ENCODE measurements around the gene NACA. TPM values are rescaled to one million over a fixed set of nuclear protein-coding genes. Genes with fewer than 3 reads are reported as not detected.

The NACA gene
- total RNA-seq, 2 experiments from 2014 or later, result 1,098 to 1,103 TPM

DNA sequence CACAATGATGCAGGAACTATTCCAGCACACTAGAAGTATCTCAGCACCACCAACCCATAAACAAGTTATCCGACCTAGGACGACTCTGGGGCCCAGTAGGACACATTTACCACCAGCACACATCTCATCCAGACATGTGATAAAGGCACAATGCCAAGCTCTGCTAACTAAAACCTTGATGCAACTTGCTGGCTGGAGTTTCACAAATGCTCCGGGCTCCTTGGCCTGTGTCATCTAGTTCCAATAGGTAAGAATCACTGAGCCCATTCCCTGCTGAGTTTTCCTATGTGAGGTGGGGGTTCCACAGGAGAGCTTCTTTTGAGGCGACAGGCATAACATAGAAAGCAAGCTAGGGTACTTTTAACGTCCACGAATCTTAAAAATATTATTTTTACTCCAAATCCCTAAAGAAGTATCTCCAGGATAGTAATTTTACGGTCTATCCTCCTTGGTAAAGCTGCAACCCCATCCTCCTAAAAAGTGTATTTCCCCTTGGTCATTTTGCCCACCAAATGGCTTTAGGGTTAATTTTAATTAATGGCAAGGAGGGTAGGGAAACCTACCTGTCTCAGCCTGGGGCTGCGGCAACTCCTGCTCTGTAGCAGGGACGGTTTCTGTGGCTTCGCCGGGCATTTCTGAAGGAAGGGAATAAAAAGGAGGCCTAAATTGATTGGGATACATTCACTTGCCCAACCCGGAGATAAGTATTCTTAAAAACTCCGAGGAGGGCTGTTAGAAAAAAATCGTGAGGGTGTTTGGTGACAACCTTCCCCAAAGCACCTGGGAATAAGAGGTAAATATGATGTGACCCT lies 1.0 kb downstream of the NACA start:
- CTCF ChIA-PET, result no interaction called here
- H3K9me3 Mint-ChIP-seq, result no peaks in the 10 kb centered on the region

DNA sequence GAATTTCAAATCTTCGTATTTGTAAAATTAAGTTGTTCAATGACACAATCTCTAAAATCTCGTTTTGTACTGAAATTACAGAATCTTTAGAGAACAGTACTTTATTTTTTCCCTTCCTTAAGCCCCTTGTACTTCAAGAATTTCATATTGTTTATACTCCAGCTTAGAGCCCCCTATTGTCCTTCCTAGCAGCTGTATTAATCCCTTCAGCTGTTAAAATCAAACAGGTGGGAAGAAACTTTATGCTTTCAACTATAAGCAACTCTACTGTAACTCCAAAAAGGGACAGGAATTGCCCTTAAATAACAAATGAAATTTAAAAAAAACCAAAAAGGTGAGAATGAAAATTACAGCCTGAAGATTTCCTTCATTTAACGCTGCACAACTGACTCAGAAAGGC lies 1.7 kb downstream of the NACA start:
- ChIA-PET POLR2A (interaction anchor here (1.0 to 4.7 kb wide), 3 partner anchors 35 to 39 kb away, joined by 6 to 29 read pairs (median 7); partner anchors contain the start of gene PTGES3), CTCF (interaction anchor here (0.8 to 1.2 kb wide), 2 partner anchors 38 to 88 kb away, joined by 3 to 5 read pairs; no protein-coding TSS in a partner anchor)
- peak overlapping the region; percentile 96 for H3K4me3 Mint-ChIP-seq
- H3K27me3 Mint-ChIP-seq, result no peaks in the 10 kb centered on the region
- H3K4me1 Mint-ChIP-seq (ENCODE audit: low read depth), result peaks cover 60% of the 10 kb centered on the region
- H3K36me3 Mint-ChIP-seq, result peaks cover 71% of the 10 kb centered on the region
- DNase-seq, result no peak
- H3K9me3 Mint-ChIP-seq, result no peaks in the 10 kb centered on the region
- intact Hi-C loops (cut with micrococcal nuclease), result no loop called here
- H3K27ac Mint-ChIP-seq, result peak overlapping the region; percentile 94

More for the DNA sequence above, 1.0 kb downstream of the NACA start:
- peak; percentile 28 for DNase-seq
- Mint-ChIP-seq H3K27ac (peak overlapping the region; percentile 94), H3K4me1 (ENCODE audit: low read depth) (peaks cover 54% of the 10 kb centered on the region), H3K4me3 (peak overlapping the region; percentile 96), H3K36me3 (peaks cover 66% of the 10 kb centered on the region), H3K27me3 (no peaks in the 10 kb centered on the region)
- POLR2A ChIA-PET, result interaction anchor here (0.7 to 4.7 kb wide), 4 partner anchors 36 to 67 kb away, joined by 3 to 29 read pairs (median 6); partner anchors contain the start of gene PTGES3
- intact Hi-C loops (cut with micrococcal nuclease), result loop anchor here (2.0 kb wide), 1 partner anchor 87 kb away; no protein-coding TSS in a partner anchor

DNA sequence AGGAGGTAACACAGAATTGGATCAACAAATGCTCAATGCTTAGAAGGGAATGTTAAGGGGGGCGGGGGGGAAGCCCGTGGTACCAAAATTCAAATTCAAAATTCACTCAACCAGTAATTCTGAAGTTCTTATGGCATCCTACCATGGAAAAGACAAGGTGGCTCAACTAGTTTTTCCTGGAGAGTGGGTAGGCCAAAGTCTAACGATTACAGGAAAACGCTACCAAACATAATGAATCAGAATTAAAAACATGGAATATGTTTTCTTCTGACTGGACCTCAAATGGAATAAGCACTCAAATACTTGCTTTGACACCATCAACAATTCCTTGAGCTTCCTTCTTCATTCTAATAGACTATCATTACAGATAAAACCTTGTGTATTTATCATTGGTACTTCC lies 2.3 kb downstream of the NACA start:
- Mint-ChIP-seq H3K36me3 (peaks cover 69% of the 10 kb centered on the region), H3K9me3 (no peaks in the 10 kb centered on the region), H3K4me1 (ENCODE audit: low read depth) (peaks cover 60% of the 10 kb centered on the region), H3K27ac (peak overlapping the region; percentile 66), H3K4me3 (peak overlapping the region; percentile 96), H3K27me3 (no peaks in the 10 kb centered on the region)
- no peak for DNase-seq
- ChIA-PET POLR2A (interaction anchor here (1.5 to 4.7 kb wide), 3 partner anchors 34 to 94 kb away, joined by 3 to 29 read pairs (median 5); partner anchors contain the start of gene PTGES3), CTCF (interaction anchor here (0.8 to 1.2 kb wide), 2 partner anchors 38 to 87 kb away, joined by 3 to 5 read pairs; no protein-coding TSS in a partner anchor)
- intact Hi-C loops (cut with micrococcal nuclease), result no loop called here

DNA sequence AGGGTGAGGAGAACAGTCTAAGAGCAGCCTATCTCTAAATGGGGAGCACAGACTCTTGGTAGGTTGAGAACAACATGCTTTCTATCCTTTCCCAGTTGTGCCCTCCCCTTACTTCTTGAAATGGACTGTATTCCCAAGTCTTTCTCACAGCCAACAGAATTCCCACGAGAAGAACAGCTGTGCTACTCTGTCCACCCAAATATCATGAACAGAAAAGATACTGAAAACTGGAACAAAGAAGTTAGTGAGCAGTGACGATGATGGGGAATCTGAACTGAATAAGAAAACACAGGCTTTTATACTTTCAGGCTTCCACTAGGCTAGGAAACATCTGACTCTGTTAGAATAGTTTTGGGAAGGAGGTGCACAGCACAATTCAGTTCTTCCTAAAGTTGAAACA lies 3.4 kb downstream of the NACA start:
- Mint-ChIP-seq H3K27ac (peak overlapping the region; percentile 66), H3K9me3 (no peaks in the 10 kb centered on the region), H3K4me1 (ENCODE audit: low read depth) (peaks cover 66% of the 10 kb centered on the region), H3K27me3 (no peaks in the 10 kb centered on the region), H3K36me3 (peaks cover 68% of the 10 kb centered on the region), H3K4me3 (peak overlapping the region; percentile 96)
- no peak for DNase-seq
- CTCF ChIA-PET, result interaction anchor here (1.1 kb wide), 1 partner anchor 266 kb away, joined by 3 read pairs; no protein-coding TSS in a partner anchor
- POLR2A ChIA-PET, result interaction anchor here (0.7 to 4.7 kb wide), 6 partner anchors 33 to 93 kb away, joined by 3 to 29 read pairs (median 4); partner anchors contain the start of gene PTGES3
- intact Hi-C loops (cut with micrococcal nuclease), result no loop called here

DNA sequence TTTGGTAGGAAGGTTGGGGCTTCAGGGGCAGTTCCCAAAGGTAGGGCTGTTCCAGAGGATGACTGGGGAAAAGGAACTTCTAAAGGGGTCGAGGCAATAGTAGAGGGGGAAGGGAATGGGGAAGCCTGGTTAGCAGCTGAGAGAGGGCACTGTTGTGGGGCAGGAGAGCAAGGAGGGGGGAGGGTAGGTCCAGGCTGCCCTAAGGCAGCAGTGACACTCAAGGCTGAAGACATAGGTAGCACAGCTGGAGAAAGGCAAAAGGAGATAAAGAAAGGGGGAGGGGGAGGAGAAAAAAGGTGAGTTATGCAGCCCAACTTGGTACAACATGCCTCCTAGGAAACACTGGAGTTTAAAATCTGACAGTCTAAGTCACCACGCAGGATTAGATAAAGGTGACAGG lies 3.9 kb downstream of the NACA start:
- Mint-ChIP-seq H3K27ac (peak overlapping the region; percentile 66), H3K9me3 (no peaks in the 10 kb centered on the region), H3K4me1 (ENCODE audit: low read depth) (peaks cover 71% of the 10 kb centered on the region), H3K36me3 (peaks cover 72% of the 10 kb centered on the region), H3K4me3 (peak overlapping the region; percentile 96), H3K27me3 (no peaks in the 10 kb centered on the region)
- ChIA-PET CTCF (interaction anchor here (1.1 to 1.7 kb wide), 2 partner anchors 85 to 267 kb away, joined by 3 to 7 read pairs; no protein-coding TSS in a partner anchor), POLR2A (interaction anchor here (1.9 to 4.7 kb wide), 4 partner anchors 11 to 43 kb away, joined by 5 to 29 read pairs (median 7); partner anchors contain the start of gene PTGES3)
- no peak for DNase-seq
- intact Hi-C loops (cut with micrococcal nuclease), result no loop called here

DNA sequence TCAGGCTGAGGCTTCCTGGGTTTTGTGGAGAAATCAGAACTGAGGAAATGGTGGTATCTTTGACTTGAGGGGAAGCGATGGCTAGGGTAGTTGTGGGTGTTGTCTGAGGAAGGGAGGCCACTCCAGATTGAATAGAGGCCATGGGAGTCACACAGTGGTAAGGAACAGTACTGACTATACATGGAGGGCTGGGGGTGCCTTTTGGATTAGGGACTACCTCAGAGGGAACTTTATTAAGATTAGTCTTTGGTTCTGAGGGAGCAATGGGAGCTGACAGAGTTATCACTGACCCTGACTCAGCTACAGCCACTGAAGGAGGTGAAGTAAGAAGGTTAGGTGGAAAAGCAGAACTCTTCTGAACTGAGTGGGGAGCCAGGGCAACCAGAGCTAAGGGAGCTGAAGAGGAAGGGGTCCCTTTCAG lies 4.4 kb downstream of the NACA start:
- intact Hi-C loops (cut with micrococcal nuclease), result no loop called here
- H3K27me3 Mint-ChIP-seq, result no peaks in the 10 kb centered on the region
- CTCF ChIA-PET, result interaction anchor here (1.7 kb wide), 1 partner anchor 84 kb away, joined by 7 read pairs; no protein-coding TSS in a partner anchor

DNA sequence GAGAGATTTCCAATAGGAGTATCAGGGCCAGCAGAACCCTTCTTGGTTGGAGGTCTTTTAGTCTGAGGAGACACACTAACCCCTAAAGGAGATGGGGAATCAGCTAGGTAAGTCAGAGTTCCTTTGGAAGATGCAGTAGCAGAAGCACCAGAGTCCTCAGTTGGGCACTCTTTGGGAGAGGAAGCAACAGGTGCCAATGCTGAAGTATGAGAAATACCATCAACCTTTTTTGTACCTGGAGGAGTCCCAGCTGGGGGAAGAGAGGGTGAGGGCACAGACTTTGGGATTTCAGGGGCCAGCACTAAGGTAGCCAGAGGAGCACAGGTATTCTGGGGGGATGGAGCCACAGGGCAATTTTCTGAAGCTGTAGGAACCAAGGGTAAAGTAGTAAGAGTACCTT lies 6.0 kb downstream of the NACA start:
- no peak overlapping the region for H3K4me3 Mint-ChIP-seq

More for the DNA sequence above, 4.4 kb downstream of the NACA start:
- H3K36me3 Mint-ChIP-seq, result peaks cover 77% of the 10 kb centered on the region
- peak overlapping the region; percentile 6 for H3K4me3 Mint-ChIP-seq
- H3K27ac Mint-ChIP-seq, result peak overlapping the region; percentile 66
- POLR2A ChIA-PET, result interaction anchor here (1.9 to 4.7 kb wide), 4 partner anchors 10 to 43 kb away, joined by 5 to 29 read pairs (median 7); partner anchors contain the start of gene PTGES3
- H3K9me3 Mint-ChIP-seq, result no peaks in the 10 kb centered on the region
- H3K4me1 Mint-ChIP-seq (ENCODE audit: low read depth), result peaks cover 71% of the 10 kb centered on the region
- no peak for DNase-seq

DNA sequence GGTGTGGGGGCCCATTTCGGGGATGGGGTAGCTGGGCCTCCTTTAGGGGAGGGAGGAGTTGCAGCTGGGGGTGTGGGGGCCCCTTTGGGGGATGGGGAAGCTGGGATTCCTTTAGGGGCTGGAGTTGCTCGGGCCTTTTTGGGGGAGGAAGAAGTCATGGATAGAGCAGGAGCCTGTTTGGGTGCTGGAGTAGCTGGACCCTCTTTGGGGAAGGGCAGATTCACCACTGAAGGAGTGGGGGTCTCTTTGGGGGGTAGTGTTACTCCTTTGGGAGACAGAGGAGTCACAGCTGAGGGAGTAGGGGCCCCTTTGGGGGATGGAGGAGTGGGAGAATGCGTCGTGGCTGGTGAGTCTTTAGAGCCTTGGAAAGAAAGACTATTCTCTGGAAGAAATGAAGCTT lies 6.5 kb downstream of the NACA start:
- no peaks in the 10 kb centered on the region for H3K9me3 Mint-ChIP-seq
- ChIA-PET CTCF (interaction anchor here (0.7 to 1.0 kb wide), 2 partner anchors 16 to 40 kb away, joined by 3 read pairs; no protein-coding TSS in a partner anchor), POLR2A (interaction anchor here (0.6 to 1.9 kb wide), 4 partner anchors 30 to 308 kb away, joined by 3 to 9 read pairs (median 4); partner anchors contain the start of gene PTGES3)
- DNase-seq, result no peak
- H3K36me3 Mint-ChIP-seq, result peaks cover 81% of the 10 kb centered on the region
- no peak overlapping the region for H3K4me3 Mint-ChIP-seq
- intact Hi-C loops (cut with micrococcal nuclease), result no loop called here
- peaks cover 68% of the 10 kb centered on the region for H3K4me1 Mint-ChIP-seq (ENCODE audit: low read depth)
- H3K27me3 Mint-ChIP-seq, result no peaks in the 10 kb centered on the region
- peak overlapping the region; percentile 66 for H3K27ac Mint-ChIP-seq

More for the DNA sequence above, 6.0 kb downstream of the NACA start:
- intact Hi-C loops (cut with micrococcal nuclease), result no loop called here
- POLR2A ChIA-PET, result interaction anchor here (1.2 to 1.9 kb wide), 3 partner anchors 30 to 35 kb away, joined by 3 to 9 read pairs (median 6); partner anchors contain the start of gene PTGES3
- CTCF ChIA-PET, result interaction anchor here (0.7 to 1.0 kb wide), 3 partner anchors 16 to 64 kb away, joined by 3 read pairs; no protein-coding TSS in a partner anchor
- peaks cover 82% of the 10 kb centered on the region for H3K36me3 Mint-ChIP-seq
- peaks cover 71% of the 10 kb centered on the region for H3K4me1 Mint-ChIP-seq (ENCODE audit: low read depth)
- H3K27ac Mint-ChIP-seq, result peak overlapping the region; percentile 66
- no peak for DNase-seq
- H3K27me3 Mint-ChIP-seq, result no peaks in the 10 kb centered on the region
- H3K9me3 Mint-ChIP-seq, result no peaks in the 10 kb centered on the region

DNA sequence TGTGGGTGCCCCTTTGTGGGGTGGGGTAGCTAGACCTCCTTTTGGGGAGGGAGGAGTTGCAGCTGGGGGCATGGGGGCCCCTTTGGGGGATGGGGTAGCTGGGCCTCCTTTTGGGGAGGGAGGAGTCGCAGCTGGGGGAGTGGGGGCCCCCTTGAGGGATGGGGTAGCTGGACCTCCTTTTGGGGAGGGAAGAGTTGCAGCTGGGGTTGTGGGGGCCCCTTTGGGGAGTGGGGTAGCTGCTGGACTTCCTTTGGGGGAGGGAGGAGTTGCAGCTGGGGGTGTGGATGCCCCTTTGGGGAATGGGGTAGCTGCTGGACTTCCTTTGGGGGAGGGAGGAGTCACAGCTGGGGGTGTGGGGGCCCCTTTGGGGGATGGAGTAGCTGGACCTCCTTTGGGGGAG lies 7.0 kb downstream of the NACA start:
- H3K9me3 Mint-ChIP-seq, result no peaks in the 10 kb centered on the region
- POLR2A ChIA-PET, result interaction anchor here (0.6 to 1.9 kb wide), 4 partner anchors 29 to 308 kb away, joined by 3 to 9 read pairs (median 4); partner anchors contain the start of gene PTGES3
- no peak overlapping the region for H3K4me3 Mint-ChIP-seq
- peaks cover 64% of the 10 kb centered on the region for H3K4me1 Mint-ChIP-seq (ENCODE audit: low read depth)
- CTCF ChIA-PET, result no interaction called here
- no peak for DNase-seq
- no peak overlapping the region for H3K27ac Mint-ChIP-seq
- H3K36me3 Mint-ChIP-seq, result peaks cover 82% of the 10 kb centered on the region
- intact Hi-C loops (cut with micrococcal nuclease), result no loop called here
- no peaks in the 10 kb centered on the region for H3K27me3 Mint-ChIP-seq

DNA sequence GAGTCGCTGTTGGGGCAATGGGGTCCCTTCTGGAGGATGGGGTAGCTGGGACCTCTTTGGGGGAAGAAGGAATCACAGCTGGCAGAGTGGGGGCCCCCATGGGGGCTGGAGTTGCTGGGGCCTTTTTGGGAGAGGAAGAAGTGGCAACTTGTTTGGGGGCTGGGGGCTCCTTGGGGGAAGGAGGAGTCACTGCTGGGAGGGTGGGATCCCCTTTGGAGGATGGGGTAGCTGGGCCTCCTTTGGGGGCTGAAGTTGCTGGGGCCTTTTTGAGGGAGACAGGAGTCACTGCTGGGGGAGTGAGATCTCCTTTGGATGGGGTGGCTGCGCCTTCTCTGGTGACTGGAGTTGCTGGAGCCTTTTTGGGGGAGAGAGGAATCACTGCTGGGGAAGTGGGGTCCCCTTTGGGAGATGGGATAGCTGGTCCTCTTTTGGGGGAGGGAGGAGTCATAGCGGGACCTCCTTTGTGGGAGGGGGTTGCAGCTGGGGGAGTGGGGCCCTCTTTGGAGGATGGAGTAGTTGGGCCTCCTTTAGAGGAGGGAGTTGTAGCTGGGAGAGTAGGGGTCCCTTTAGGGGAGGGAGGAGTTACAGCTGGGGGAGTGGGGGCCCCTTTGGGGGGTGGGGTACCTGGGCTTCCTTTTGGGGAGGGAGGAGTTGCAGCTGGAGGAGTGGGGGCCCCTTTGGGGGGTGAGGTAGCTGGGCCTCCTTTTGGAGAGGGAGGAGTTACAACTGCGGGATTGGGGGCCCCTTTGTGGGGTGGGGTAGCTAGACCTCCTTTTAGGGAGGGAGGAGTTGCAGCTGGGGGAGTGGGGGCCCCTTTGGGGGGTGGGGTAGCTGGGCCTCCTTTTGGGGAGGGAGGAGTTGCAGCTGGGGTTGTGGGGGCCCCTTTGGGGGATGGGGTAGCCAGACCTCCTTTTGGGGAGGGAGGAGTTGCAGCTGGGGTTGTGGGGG lies 7.9 kb downstream of the NACA start:
- intact Hi-C loops (cut with micrococcal nuclease), result no loop called here
- Mint-ChIP-seq H3K4me3 (no peak overlapping the region), H3K27me3 (no peaks in the 10 kb centered on the region), H3K4me1 (ENCODE audit: low read depth) (peaks cover 57% of the 10 kb centered on the region), H3K27ac (peak overlapping the region; percentile 57), H3K9me3 (no peaks in the 10 kb centered on the region), H3K36me3 (peaks cover 83% of the 10 kb centered on the region)
- no peak for DNase-seq
- CTCF ChIA-PET, result interaction anchor here (1.5 kb wide), 1 partner anchor 284 kb away, joined by 5 read pairs; no protein-coding TSS in a partner anchor
- POLR2A ChIA-PET, result interaction anchor here (0.6 to 1.1 kb wide), 2 partner anchors 29 to 35 kb away, joined by 3 to 4 read pairs; partner anchors contain the start of gene PTGES3

DNA sequence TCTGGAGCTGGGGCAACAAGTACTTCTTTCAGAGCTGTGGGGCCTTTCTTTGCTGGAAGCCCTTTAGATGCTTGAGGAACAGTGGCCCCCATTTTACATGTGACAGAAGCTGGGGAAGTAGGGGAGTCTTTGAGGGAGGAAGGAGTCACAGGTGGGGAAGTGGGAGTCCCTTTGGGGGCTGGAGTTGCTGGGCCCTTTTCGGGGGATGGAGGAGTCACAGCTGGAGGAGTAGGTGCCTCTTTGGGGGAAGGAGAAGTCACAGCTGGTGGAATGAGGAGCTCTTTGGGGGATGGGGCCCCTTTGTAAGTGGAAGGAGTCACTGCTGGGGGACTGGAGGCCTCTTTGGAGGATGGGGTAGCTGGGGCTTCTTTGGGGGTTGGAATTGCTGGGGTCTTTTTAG lies 8.6 kb downstream of the NACA start:
- ChIA-PET POLR2A (interaction anchor here (0.7 to 1.3 kb wide), 4 partner anchors 9 to 80 kb away, joined by 3 to 4 read pairs (median 4); no protein-coding TSS in a partner anchor), CTCF (interaction anchor here (1.5 kb wide), 1 partner anchor 285 kb away, joined by 5 read pairs; no protein-coding TSS in a partner anchor)
- H3K27ac Mint-ChIP-seq, result peak overlapping the region; percentile 48
- intact Hi-C loops (cut with micrococcal nuclease), result no loop called here
- DNase-seq, result no peak
- H3K27me3 Mint-ChIP-seq, result no peaks in the 10 kb centered on the region
- no peaks in the 10 kb centered on the region for H3K9me3 Mint-ChIP-seq
- H3K4me1 Mint-ChIP-seq (ENCODE audit: low read depth), result peaks cover 49% of the 10 kb centered on the region
- H3K4me3 Mint-ChIP-seq, result no peak overlapping the region
- peaks cover 79% of the 10 kb centered on the region for H3K36me3 Mint-ChIP-seq

Measured in activated CD4-positive, alpha-beta memory T cell treated with anti-CD3 and anti-CD28 coated beads for 36 hours (primary cell).